ENCODE measurements around the gene TRIB2.

TRIB2 gene

DNA sequence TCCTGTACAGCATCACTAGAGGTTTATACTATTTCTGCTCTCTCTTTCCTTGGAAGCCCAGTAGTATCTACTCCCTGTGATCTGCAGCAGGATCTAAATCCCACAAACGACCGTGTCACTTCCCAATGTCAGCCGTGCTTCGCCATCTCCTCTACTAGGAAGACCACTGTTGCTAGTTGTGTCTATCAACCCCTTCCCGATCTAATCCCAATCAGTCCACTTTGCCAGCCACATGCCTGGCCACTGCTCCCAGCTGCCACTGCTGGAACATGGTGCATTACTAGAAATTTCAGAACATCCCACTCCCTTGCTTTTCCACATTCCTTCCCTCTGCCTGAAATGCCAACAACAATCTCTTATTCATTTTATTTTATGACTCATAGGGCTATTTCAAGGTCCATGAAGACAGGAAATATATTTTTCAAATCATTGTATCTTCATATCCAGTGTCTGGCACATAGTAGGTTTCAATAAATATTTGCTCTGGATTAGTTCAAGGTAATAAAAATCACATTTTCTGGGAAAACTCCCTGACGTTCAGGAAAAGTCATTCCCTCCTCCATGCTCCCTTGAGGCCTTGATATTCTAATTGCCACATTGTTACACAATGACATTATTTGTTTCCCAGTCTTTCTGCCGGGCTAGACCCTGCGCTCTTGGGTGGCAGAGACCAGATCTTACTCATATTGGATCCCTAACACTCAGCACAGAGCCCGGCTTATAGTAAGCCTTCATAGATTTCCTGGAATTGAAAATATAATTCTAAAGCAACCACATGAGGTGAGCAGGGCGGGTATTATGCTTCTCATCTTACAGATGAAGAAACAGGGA is 2.1 kb upstream of the TRIB2 start:
- H3K27ac ChIP-seq (ENCODE audit: low read depth, low read length, severe bottlenecking), result peak overlapping the region; percentile 43
- no peaks in the 10 kb centered on the region for H3K9me3 ChIP-seq (ENCODE audit: control insufficient read depth, low read length)

DNA sequence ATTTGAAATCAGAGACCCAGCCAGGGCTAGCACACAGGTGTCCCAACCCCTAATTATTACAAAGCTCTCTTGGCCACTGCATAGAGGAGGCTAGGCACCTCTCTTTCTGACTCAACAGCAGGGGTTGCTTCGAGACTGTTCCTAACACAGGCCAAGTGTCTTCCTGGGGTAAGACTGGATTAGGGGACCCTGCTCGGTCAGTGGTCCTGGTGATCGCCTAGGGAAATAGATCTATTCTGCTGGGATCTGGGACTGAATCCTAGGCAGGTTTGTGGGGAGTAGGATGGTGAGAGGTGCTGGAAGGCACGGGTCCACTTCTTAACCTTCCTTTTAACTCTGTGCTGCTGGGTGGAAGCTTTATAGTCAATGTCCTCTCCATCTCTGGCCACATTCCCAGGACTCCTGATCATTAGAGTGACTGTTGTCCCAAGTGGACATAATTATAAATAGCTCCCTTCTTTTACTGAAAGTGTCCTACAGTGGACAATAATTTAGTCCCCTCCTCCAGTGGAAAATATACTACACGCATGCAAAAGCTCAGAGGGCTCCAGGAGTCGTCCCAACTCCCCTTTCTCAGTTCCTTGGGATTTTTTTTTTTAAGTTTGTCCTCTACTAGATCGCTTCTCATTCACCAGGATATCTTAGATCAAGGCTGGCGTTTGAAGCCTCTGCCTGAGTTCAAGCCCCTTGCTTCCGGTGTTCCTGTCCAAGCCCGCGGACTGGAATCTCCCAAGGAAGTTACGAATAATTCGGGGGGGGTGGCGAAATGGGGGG is 1.3 kb upstream of the TRIB2 start:
- Histone ChIP-seq H3K27ac (ENCODE audit: low read depth, low read length, severe bottlenecking) (peak overlapping the region; percentile 89), H3K4me3 (ENCODE audit: extremely low read depth, insufficient read depth, low read length, poor library complexity, severe bottlenecking) (peak overlapping the region; percentile 89), H3K9me3 (ENCODE audit: control insufficient read depth, low read length) (no peaks in the 10 kb centered on the region), H3K4me1 (ENCODE audit: control insufficient read depth, insufficient read depth, low read length, poor library complexity, severe bottlenecking) (peaks cover 11% of the 10 kb centered on the region), H3K36me3 (ENCODE audit: control insufficient read depth, insufficient read depth, low read length) (no peaks in the 10 kb centered on the region)
- WGBS, 2 experiments (ENCODE audit: insufficient coverage in 2 of 2), result 60 to 78% methylated on average over 6 to 9 of the region's 14 CpGs

More for the DNA sequence above, 2.1 kb upstream of the TRIB2 start:
- WGBS, 2 experiments (ENCODE audit: insufficient coverage in 2 of 2), result 85% methylated on average over 7 to 9 of the region's 10 CpGs
- Histone ChIP-seq H3K4me1 (ENCODE audit: control insufficient read depth, insufficient read depth, low read length, poor library complexity, severe bottlenecking) (peaks cover 11% of the 10 kb centered on the region), H3K4me3 (ENCODE audit: extremely low read depth, insufficient read depth, low read length, poor library complexity, severe bottlenecking) (no peak overlapping the region), H3K36me3 (ENCODE audit: control insufficient read depth, insufficient read depth, low read length) (no peaks in the 10 kb centered on the region)

DNA sequence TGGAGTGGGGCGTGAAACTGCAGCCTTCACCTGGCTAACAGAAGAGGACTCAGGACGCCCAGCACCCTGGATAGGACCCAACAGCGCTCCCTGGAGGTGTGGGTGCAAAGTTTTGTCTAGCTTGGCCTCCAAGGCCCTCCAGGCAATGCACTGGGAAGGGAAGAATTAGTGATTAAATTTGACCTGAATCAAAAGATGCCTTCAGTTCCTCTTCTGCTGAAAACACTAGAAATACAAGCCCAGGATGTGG is 779 bp upstream of the TRIB2 start:
- Histone ChIP-seq H3K4me3 (ENCODE audit: extremely low read depth, insufficient read depth, low read length, poor library complexity, severe bottlenecking) (peak overlapping the region; percentile 89), H3K4me1 (ENCODE audit: control insufficient read depth, insufficient read depth, low read length, poor library complexity, severe bottlenecking) (peaks cover 15% of the 10 kb centered on the region), H3K9me3 (ENCODE audit: control insufficient read depth, low read length) (no peaks in the 10 kb centered on the region), H3K27ac (ENCODE audit: low read depth, low read length, severe bottlenecking) (peak overlapping the region; percentile 89), H3K36me3 (ENCODE audit: control insufficient read depth, insufficient read depth, low read length) (no peaks in the 10 kb centered on the region)
- 10 to 24% methylated on average over 2 to 3 of the region's 3 CpGs for WGBS, 2 experiments (ENCODE audit: insufficient coverage in 2 of 2)

DNA sequence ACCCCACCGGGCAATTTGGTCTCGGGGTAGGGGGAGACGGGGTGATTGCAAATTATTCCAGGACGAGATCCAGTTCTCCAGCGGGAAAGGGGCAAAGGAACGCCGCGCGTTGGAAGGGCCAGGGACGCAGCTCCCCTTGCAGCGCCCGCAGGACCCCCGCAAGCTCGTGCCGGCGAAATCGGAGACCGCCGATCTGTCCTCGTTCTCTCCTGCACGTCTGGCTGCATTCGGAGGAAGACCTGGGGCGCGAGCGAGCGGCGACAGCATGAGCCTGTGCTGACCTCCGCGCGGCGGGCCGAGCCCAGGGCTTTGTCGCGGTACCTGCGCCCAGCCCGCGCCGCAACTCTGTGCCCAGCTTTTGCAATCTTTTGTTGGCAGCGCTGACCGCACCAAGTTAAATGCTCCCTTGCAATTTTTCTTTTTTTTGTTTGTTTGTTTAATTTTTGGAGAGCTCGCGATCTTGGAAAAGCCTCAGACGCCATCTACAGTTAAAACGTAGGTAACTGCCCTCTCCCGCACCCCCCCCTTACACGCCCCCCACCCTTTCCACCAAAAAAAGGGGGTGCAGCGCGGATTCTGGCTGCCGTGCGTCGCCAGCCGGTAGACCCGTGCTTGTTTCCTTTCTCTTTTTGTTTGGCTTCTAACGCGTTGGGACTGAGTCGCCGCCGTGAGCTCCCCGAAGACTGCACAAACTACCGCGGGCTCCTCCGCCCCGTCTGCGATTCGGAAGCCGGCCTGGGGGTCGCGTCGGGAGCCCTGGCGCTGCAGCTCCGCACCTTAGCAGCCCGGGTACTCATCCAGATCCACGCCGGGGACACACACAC is 667 bp downstream of the TRIB2 start:
- WGBS, 2 experiments (ENCODE audit: insufficient coverage in 2 of 2), result 0 to 1% methylated on average over 55 to 58 of the region's 74 CpGs
- Histone ChIP-seq H3K36me3 (ENCODE audit: control insufficient read depth, insufficient read depth, low read length) (peaks cover 7% of the 10 kb centered on the region), H3K27ac (ENCODE audit: low read depth, low read length, severe bottlenecking) (peak overlapping the region; percentile 88), H3K9me3 (ENCODE audit: control insufficient read depth, low read length) (no peaks in the 10 kb centered on the region), H3K4me1 (ENCODE audit: control insufficient read depth, insufficient read depth, low read length, poor library complexity, severe bottlenecking) (peaks cover 24% of the 10 kb centered on the region), H3K4me3 (ENCODE audit: extremely low read depth, insufficient read depth, low read length, poor library complexity, severe bottlenecking) (peak overlapping the region; percentile 89)

DNA sequence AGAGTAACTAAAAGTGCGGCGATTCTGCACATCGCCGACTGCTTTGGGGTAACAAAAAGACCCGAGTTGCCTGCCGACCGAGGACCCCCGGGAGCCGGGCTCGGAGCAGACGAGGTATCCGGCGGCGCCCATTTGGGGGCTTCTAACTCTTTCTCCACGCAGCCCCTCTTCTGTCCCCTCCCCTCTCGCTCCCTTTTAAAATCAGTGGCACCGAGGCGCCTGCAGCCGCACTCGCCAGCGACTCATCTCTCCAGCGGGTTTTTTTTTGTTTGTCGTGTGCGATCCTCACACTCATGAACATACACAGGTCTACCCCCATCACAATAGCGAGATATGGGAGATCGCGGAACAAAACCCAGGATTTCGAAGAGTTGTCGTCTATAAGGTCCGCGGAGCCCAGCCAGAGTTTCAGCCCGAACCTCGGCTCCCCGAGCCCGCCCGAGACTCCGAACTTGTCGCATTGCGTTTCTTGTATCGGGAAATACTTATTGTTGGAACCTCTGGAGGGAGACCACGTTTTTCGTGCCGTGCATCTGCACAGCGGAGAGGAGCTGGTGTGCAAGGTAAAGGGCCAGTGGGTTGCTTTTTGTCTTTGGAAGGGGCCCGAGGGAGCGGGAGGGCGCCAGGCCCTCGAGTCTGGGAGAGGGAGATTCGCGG is 1.4 kb downstream of the TRIB2 start:
- Histone ChIP-seq H3K27ac (ENCODE audit: low read depth, low read length, severe bottlenecking) (peak overlapping the region; percentile 88), H3K9me3 (ENCODE audit: control insufficient read depth, low read length) (no peaks in the 10 kb centered on the region), H3K4me3 (ENCODE audit: extremely low read depth, insufficient read depth, low read length, poor library complexity, severe bottlenecking) (peak overlapping the region; percentile 89), H3K36me3 (ENCODE audit: control insufficient read depth, insufficient read depth, low read length) (peaks cover 15% of the 10 kb centered on the region), H3K4me1 (ENCODE audit: control insufficient read depth, insufficient read depth, low read length, poor library complexity, severe bottlenecking) (peaks cover 24% of the 10 kb centered on the region)
- 0 to 1% methylated on average over 48 to 50 of the region's 50 CpGs for WGBS, 2 experiments (ENCODE audit: insufficient coverage in 2 of 2)

DNA sequence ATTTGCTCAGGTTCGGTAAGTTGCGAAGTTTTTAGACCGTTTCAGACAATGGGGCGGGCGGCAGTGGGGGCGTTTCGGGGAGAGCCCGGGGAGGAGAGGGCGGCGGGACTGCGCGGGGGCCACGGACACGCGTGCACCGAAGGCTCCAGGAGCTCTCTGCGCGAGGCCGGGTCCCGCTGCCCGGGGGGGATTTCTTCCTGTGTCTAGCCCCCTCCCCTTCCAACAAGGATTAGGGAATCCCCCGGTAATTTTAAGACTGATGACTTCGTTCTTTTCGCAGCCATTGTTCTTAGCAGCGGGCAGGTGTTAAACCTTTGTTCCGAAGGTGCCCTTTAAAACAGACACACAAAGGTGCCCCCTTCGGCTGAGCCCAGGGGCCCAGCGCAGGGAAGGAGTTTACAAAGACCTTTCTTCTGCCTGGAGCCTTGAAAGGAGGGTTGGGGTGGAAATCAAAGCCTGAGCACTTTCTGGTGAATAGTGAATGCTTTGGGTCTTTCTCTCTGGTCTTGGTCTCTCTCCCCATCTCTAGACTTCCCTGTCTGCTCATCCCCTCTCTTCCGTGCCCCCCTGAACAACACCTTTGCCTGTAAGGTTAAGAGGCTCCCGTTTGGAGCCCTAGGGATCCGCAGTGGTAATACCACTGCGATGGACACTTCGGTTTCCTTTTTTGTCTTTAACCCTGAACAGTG is 2.1 kb downstream of the TRIB2 start:
- peak overlapping the region; percentile 88 for H3K27ac ChIP-seq (ENCODE audit: low read depth, low read length, severe bottlenecking)
- peaks cover 24% of the 10 kb centered on the region for H3K4me1 ChIP-seq (ENCODE audit: control insufficient read depth, insufficient read depth, low read length, poor library complexity, severe bottlenecking)

DNA sequence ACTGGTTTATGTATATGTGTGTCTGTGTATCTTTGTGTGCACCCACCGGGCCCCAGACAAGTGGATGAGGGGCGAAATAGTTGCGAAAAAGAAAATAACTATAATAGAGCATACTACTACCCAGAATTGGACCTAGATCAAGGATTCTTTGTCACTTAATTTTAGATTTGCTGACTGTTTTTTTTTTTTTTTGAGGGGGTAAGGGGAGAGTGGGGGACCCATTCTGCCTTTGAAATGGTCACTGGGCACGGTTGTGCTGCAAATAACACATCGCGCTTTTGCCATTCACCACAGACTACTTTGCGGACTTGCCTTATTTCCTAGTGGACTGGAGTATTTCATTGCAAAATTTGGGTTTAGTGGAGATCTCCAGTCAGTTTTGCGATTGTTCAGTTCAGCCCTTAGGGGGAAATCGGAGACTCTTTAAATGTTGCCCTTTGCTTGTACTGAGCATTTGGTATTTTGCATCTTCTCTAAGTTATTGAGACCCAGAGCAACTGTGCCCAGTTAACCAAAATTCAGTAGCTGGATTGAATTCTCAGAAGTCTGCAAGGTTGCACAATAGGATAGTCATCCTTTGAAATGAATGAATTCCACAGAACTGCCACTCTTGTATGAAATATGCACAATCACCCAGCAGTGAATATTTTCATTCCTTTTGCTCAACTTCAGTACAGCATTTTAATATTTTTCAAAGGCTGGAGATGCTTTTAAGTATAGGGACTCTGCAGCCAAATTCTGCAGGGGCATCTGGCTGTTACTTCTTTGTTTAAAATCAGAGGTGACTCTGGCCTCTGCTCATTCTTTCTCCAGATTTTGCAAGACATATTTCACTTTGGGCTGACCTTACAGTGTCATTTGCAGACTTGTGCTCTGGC is 2.9 kb downstream of the TRIB2 start:
- H3K4me1 ChIP-seq (ENCODE audit: control insufficient read depth, insufficient read depth, low read length, poor library complexity, severe bottlenecking), result peaks cover 24% of the 10 kb centered on the region
- WGBS, 2 experiments (ENCODE audit: insufficient coverage in 2 of 2), result 20 to 34% methylated on average over 1 to 2 of the region's 9 CpGs
- no peaks in the 10 kb centered on the region for H3K9me3 ChIP-seq (ENCODE audit: control insufficient read depth, low read length)
- H3K27ac ChIP-seq (ENCODE audit: low read depth, low read length, severe bottlenecking), result no peak overlapping the region
- H3K36me3 ChIP-seq (ENCODE audit: control insufficient read depth, insufficient read depth, low read length), result peaks cover 30% of the 10 kb centered on the region
- peak overlapping the region; percentile 89 for H3K4me3 ChIP-seq (ENCODE audit: extremely low read depth, insufficient read depth, low read length, poor library complexity, severe bottlenecking)

More for the DNA sequence above, 2.1 kb downstream of the TRIB2 start:
- WGBS, 2 experiments (ENCODE audit: insufficient coverage in 2 of 2), result 0 to 1% methylated on average over 17 to 23 of the region's 33 CpGs
- Histone ChIP-seq H3K9me3 (ENCODE audit: control insufficient read depth, low read length) (no peaks in the 10 kb centered on the region), H3K36me3 (ENCODE audit: control insufficient read depth, insufficient read depth, low read length) (peaks cover 22% of the 10 kb centered on the region), H3K4me3 (ENCODE audit: extremely low read depth, insufficient read depth, low read length, poor library complexity, severe bottlenecking) (peak overlapping the region; percentile 89)

DNA sequence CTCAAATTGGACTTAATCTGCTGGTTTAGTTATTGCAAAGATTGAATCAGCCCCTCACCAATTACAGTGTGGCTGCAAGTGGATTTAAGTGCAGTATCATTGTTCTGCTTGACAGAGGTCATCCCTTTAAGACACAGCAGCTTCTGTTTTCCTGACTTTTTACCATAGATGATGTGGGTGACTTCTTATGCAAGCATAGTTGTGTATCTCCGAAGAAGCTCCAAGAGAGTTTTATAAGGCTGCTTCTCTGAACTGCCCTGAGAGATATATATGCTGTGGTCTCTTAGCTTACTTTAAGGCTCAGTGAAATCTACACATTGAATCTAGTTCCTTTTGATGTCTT is 3.5 kb downstream of the TRIB2 start:
- Histone ChIP-seq H3K4me1 (ENCODE audit: control insufficient read depth, insufficient read depth, low read length, poor library complexity, severe bottlenecking) (peaks cover 19% of the 10 kb centered on the region), H3K27ac (ENCODE audit: low read depth, low read length, severe bottlenecking) (no peak overlapping the region), H3K9me3 (ENCODE audit: control insufficient read depth, low read length) (no peaks in the 10 kb centered on the region), H3K36me3 (ENCODE audit: control insufficient read depth, insufficient read depth, low read length) (peaks cover 36% of the 10 kb centered on the region), H3K4me3 (ENCODE audit: extremely low read depth, insufficient read depth, low read length, poor library complexity, severe bottlenecking) (peak overlapping the region; percentile 89)
- WGBS, 2 experiments (ENCODE audit: insufficient coverage in 2 of 2), result no CpG with 5 or more reads among the region's 1 CpG

DNA sequence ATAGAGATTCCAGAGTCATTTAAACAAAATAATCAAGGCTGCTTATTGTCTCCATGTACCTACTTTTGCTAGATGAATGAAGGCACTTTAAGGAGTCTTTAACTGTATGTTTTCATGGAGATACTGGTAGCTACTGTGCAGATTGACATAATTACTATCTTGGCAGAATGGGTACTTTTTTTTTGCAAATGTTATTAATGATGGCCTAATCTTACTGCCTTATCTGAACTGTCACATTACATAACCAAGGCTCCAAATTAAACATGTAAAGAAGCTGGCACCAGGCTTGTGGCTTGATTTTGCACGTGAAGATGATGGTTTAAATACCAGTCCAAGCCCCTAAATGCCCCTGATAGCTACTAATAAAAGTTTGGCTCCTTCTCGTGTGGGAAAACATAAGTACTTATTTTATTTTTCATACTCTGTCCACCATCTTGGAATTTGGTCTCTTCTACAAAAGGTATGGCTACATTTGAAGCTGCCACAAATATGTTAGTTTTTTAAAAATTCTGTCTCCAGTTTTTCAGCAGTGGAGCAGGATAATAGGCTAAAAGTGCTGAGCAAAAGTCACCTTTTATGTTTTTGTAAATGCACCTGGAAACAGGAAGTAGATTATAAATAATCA is 4.1 kb downstream of the TRIB2 start:
- Histone ChIP-seq H3K36me3 (ENCODE audit: control insufficient read depth, insufficient read depth, low read length) (peaks cover 42% of the 10 kb centered on the region), H3K9me3 (ENCODE audit: control insufficient read depth, low read length) (no peaks in the 10 kb centered on the region), H3K4me1 (ENCODE audit: control insufficient read depth, insufficient read depth, low read length, poor library complexity, severe bottlenecking) (peaks cover 13% of the 10 kb centered on the region), H3K27ac (ENCODE audit: low read depth, low read length, severe bottlenecking) (no peak overlapping the region), H3K4me3 (ENCODE audit: extremely low read depth, insufficient read depth, low read length, poor library complexity, severe bottlenecking) (peak overlapping the region; percentile 89)
- 71% methylated on average over 1 of the region's 2 CpGs; no CpG with 5 or more reads in 1 of the 2 experiments for WGBS, 2 experiments (ENCODE audit: insufficient coverage in 2 of 2)

Data from mesodermal cell (in vitro differentiated cells).